PFSK-1 (cell line): Measurements from ENCODE around the gene GNMT.

Source experiments
- FOXP2 ChIP-seq: optimal IDR thresholded peaks from 2 replicates; pipeline ENCODE3; 2011; ENCODE audit warnings: borderline replicate concordance, control low read depth, inconsistent platforms; ENCODE audit not compliant: insufficient read depth; ENCODE audit errors: extremely low read length, extremely low read depth
- POLR2AphosphoS5 ChIP-seq: IDR thresholded peaks from 2 replicates; pipeline ENCODE4 v1.6.1; 2012; ENCODE audit warnings: low read depth, mild to moderate bottlenecking, control low read depth, low read length, moderate library complexity
- REST ChIP-seq, 2 experiments: IDR thresholded peaks; 2 replicates each; pipeline versions ENCODE4 v1.6.1 to v1.8.0; 2011 to 2012; ENCODE audit warnings: low read depth in 2 of 2, low read length in 2 of 2, control low read depth in 1 of 2, inconsistent platforms in 1 of 2, mild to moderate bottlenecking in 1 of 2, moderate library complexity in 1 of 2; ENCODE audit not compliant: insufficient read depth in 1 of 2
- SIN3A ChIP-seq: IDR thresholded peaks from 2 replicates; pipeline ENCODE4 v1.6.1; 2012; ENCODE audit warnings: mild to moderate bottlenecking, low read length, moderate library complexity, borderline replicate concordance; ENCODE audit not compliant: insufficient read depth
- TAF1 ChIP-seq: IDR thresholded peaks from 2 replicates; pipeline ENCODE4 v1.6.1; 2012; ENCODE audit warnings: low read length, control low read depth, borderline replicate concordance; ENCODE audit not compliant: insufficient read depth

Gene GNMT

GRCh38 chr6:42979523-42980177, 19.1 kb downstream of the GNMT start:
- TF ChIP-seq FOXP2 (no peak), TAF1 (no peak), POLR2AphosphoS5 (no peak), REST (IDR thresholded peaks at IDR 0.05; ENCODE audit: insufficient read depth in 1 of 2, low read depth in 2 of 2, low read length in 2 of 2) (no peak), SIN3A (no peak)

- TF ChIP-seq TAF1 (no peak), FOXP2 (peak; percentile 71)
Measured at GRCh38 chr6:42981836-42982235, 21.3 kb downstream of the GNMT start.

- TF ChIP-seq SIN3A (no peak), FOXP2 (peak; percentile 5), POLR2AphosphoS5 (peak; percentile 95), REST (IDR thresholded peaks at IDR 0.05; ENCODE audit: insufficient read depth in 1 of 2, low read depth in 2 of 2, low read length in 2 of 2) (no peak), TAF1 (0 out of 2 replicates have a peak, but pooled peaks have one; percentile 72)
Measured at GRCh38 chr6:42984001-42984923, 23.7 kb downstream of the GNMT start, which contains the start of gene PPP2R5D. Gene PPP2R5D (plus strand): TSS chr6:42984570. CDS start chr6:42984678, 108 bp downstream.

- TF ChIP-seq POLR2AphosphoS5 (no peak), FOXP2 (no peak), TAF1 (no peak), REST (IDR thresholded peaks at IDR 0.05; ENCODE audit: insufficient read depth in 1 of 2, low read depth in 2 of 2, low read length in 2 of 2) (no peak), SIN3A (no peak)
Measured at GRCh38 chr6:42984924-42985475, 24.4 kb downstream of the GNMT start.
